Measurements from ENCODE around the gene LMCD1. TPM values are rescaled to one million over a fixed set of nuclear protein-coding genes. Genes with fewer than 3 reads are reported as not detected.
A peak's percentile ranks its signal among the peaks of the same experiment; 100 is the strongest.

The LMCD1 gene
- total RNA-seq, 2 experiments from 2014 or later = 3.0 to 4.3 TPM

- peaks cover 3% of the 10 kb centered on the region for H3K36me3 Mint-ChIP-seq (ENCODE audit: low read depth)
- H3K27me3 Mint-ChIP-seq = no peaks in the 10 kb centered on the region
- no peak overlapping the region for H3K4me3 Mint-ChIP-seq
- no peaks in the 10 kb centered on the region for H3K9me3 Mint-ChIP-seq
- DNase-seq = no peak
- peaks cover 25% of the 10 kb centered on the region for H3K4me1 Mint-ChIP-seq
- ChIA-PET POLR2A (no interaction called here), CTCF (no interaction called here)
- no peak overlapping the region for H3K27ac Mint-ChIP-seq
Observed at GRCh38 chr3:8520816-8521403, 19.3 kb downstream of the LMCD1 start.

GRCh38 chr3:8523041-8523440 is 21.4 kb downstream of the LMCD1 start:
- H3K4me3 Mint-ChIP-seq = no peak overlapping the region
- CTCF ChIA-PET = no interaction called here
- peaks cover 3% of the 10 kb centered on the region for H3K36me3 Mint-ChIP-seq (ENCODE audit: low read depth)
- H3K4me1 Mint-ChIP-seq = peaks cover 25% of the 10 kb centered on the region
- POLR2A ChIA-PET = no interaction called here
- no peaks in the 10 kb centered on the region for H3K27me3 Mint-ChIP-seq
- no peaks in the 10 kb centered on the region for H3K9me3 Mint-ChIP-seq
- no peak for DNase-seq
- no peak overlapping the region for H3K27ac Mint-ChIP-seq

DNA sequence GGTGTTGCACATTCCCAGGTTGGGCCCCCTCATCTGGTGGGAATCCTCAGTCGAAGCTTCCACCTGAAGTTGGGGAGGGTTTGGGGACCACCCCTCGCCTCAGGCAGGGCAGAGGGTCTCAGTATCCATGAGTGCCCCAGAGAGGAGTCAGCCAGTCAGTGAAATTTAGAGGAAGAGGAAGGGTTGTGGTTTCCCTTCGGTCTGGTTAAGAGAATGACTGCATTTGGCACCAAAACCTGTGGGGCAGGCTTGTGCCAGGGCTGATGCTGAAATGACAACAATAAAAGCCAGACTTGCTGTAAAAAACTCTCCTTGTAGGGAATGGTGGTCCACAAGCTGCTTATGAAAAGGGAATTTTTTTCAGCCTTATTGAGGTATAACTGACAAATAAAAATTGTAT is 22.6 kb downstream of the LMCD1 start:
- peak overlapping the region; percentile 39 for H3K27ac Mint-ChIP-seq
- H3K4me3 Mint-ChIP-seq = no peak overlapping the region
- DNase-seq = no peak
- H3K27me3 Mint-ChIP-seq = no peaks in the 10 kb centered on the region
- H3K4me1 Mint-ChIP-seq = peaks cover 25% of the 10 kb centered on the region
- peaks cover 3% of the 10 kb centered on the region for H3K36me3 Mint-ChIP-seq (ENCODE audit: low read depth)
- POLR2A ChIA-PET = interaction anchor here (0.6 kb wide), 1 partner anchor 22 kb away, joined by 3 read pairs; the partner anchor contains the start of gene LMCD1
- H3K9me3 Mint-ChIP-seq = no peaks in the 10 kb centered on the region
- CTCF ChIA-PET = no interaction called here

DNA sequence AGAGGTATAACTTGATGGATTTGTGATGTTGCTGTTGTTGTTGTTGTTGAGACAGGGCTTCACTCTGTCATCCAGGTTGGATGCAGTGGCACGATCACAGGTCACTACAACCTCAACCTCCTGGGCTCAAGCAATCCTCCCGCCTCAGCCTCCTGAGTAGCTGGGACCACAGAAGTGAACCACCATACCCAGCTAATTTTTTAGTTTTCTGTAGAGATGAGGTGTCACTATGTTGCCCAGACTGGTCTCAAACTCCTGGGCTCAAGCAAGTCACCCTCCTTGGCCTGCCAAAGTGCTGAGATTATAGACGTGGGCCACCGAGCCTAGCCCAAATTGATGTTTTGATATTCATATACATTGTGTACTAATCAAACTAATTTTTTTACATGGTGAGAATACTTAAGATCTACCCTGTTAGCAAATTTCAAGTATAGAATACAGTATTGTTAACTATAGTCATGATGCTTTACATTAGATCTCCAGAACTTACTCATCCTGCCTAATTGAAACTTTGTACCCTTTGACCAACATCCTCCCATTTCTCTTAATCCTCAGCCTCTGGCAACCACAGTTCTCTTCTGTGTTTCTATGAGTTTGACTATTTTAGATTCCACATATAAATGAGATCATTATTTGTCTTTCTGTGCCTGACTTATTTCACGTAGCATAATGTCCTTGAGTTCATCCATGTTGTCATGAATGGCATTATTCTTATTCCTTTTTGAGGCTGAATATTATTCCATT is 23.2 kb downstream of the LMCD1 start:
- Mint-ChIP-seq H3K9me3 (no peaks in the 10 kb centered on the region), H3K27me3 (no peaks in the 10 kb centered on the region), H3K4me3 (no peak overlapping the region), H3K4me1 (peaks cover 25% of the 10 kb centered on the region), H3K27ac (peak overlapping the region; percentile 41), H3K36me3 (ENCODE audit: low read depth) (peaks cover 3% of the 10 kb centered on the region)
- no peak for DNase-seq
- ChIA-PET CTCF (no interaction called here), POLR2A (interaction anchor here (0.6 kb wide), 1 partner anchor 23 kb away, joined by 3 read pairs; the partner anchor contains the start of gene LMCD1)

DNA sequence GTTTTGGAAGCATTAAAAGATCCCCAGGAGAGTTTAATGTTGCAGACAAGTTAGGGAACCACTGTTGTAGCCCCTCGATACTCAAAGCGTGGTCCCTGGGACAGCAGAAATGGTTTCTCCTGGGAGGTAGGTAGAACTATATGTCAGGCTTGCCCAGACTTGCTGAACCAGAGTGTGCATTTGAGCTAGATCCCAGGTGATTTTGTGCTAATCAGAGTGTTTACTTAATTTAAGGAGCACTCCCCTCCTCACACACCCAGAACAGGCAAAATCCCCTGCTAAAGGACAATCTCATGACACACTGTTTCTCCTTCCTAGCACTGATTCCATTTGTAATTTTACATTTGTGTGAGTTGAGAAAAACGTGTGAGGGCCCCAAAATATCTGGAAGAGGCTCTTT is 24.3 kb downstream of the LMCD1 start:
- H3K4me3 Mint-ChIP-seq = no peak overlapping the region
- DNase-seq = no peak
- no peaks in the 10 kb centered on the region for H3K27me3 Mint-ChIP-seq
- ChIA-PET CTCF (no interaction called here), POLR2A (no interaction called here)
- no peak overlapping the region for H3K27ac Mint-ChIP-seq
- H3K9me3 Mint-ChIP-seq = no peaks in the 10 kb centered on the region
- H3K4me1 Mint-ChIP-seq = peaks cover 25% of the 10 kb centered on the region
- H3K36me3 Mint-ChIP-seq (ENCODE audit: low read depth) = peaks cover 3% of the 10 kb centered on the region

- DNase-seq = no peak
- H3K27ac Mint-ChIP-seq = no peak overlapping the region
- H3K36me3 Mint-ChIP-seq (ENCODE audit: low read depth) = no peaks in the 10 kb centered on the region
- H3K4me3 Mint-ChIP-seq = no peak overlapping the region
- H3K27me3 Mint-ChIP-seq = peaks cover 1% of the 10 kb centered on the region
- H3K9me3 Mint-ChIP-seq = no peaks in the 10 kb centered on the region
- ChIA-PET POLR2A (no interaction called here), CTCF (no interaction called here)
- H3K4me1 Mint-ChIP-seq = peaks cover 13% of the 10 kb centered on the region
Observed at GRCh38 chr3:8529181-8529637, 27.6 kb downstream of the LMCD1 start.

DNA sequence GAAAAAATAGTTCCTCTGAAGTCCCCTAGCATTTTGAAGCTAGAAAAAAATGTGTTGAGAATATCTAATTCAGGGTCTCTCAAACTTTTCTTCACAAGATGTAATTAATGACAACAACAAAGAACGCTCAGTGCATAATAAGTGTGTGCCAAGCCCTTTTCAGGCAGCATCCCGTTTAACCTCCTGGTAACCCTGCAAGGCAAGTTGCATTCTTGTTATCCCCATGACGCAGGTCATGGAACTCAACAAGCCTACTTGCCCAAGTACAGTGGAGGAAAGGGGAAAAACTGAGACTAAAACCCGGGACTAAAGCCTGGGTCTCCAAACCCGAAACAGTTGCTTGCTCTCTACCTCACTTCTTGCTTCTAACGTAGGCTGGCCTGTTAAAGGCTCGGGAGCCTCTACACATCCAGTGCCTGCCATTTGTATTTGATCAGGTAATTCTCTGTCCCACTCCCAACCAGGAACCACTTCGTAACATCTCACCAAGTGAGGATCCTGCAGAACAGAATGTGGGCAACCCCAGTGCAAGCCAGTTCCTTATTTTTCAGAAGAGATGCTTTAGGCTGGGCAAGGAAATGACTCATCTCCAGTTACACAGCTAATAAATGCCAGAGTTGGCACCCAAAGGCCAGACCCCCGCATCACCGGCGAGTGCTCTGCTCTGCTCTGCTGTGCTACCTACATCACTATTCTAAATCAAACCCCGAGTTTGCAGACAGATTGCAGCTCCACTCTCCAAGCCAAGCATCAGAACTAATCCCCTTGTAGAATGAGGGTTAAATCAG is 28.3 kb downstream of the LMCD1 start:
- no peak overlapping the region for H3K4me3 Mint-ChIP-seq
- peaks cover 1% of the 10 kb centered on the region for H3K27me3 Mint-ChIP-seq
- CTCF ChIA-PET = no interaction called here
- POLR2A ChIA-PET = no interaction called here
- no peak for DNase-seq
- peaks cover 6% of the 10 kb centered on the region for H3K4me1 Mint-ChIP-seq
- H3K36me3 Mint-ChIP-seq (ENCODE audit: low read depth) = no peaks in the 10 kb centered on the region
- H3K9me3 Mint-ChIP-seq = no peaks in the 10 kb centered on the region
- no peak overlapping the region for H3K27ac Mint-ChIP-seq

DNA sequence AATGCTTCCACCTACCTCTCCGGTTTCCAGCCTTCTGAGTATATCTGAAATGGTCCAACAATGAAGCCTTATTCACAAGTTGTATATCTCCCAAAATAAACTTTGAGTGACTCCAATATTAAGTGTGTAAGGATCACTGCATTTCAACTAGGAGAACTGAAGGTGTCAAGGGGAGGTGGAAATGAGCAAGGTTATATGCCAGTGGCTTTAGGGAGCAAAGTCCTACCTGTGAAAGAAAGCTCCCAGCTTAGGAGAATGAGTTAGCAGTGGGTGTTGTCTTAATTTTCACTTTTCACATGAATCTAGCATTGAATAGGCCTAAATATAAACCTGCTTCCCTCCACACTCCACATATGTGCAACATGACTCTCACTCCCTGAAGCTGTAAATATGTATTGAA is 29.0 kb downstream of the LMCD1 start:
- no peak overlapping the region for H3K27ac Mint-ChIP-seq
- peaks cover 1% of the 10 kb centered on the region for H3K27me3 Mint-ChIP-seq
- no peaks in the 10 kb centered on the region for H3K36me3 Mint-ChIP-seq (ENCODE audit: low read depth)
- H3K4me1 Mint-ChIP-seq = no peaks in the 10 kb centered on the region
- DNase-seq = no peak
- POLR2A ChIA-PET = no interaction called here
- no peak overlapping the region for H3K4me3 Mint-ChIP-seq
- H3K9me3 Mint-ChIP-seq = no peaks in the 10 kb centered on the region
- CTCF ChIA-PET = no interaction called here

GRCh38 chr3:8532251-8532871 is 30.7 kb downstream of the LMCD1 start:
- Mint-ChIP-seq H3K27me3 (peaks cover 1% of the 10 kb centered on the region), H3K27ac (no peak overlapping the region), H3K4me1 (no peaks in the 10 kb centered on the region), H3K9me3 (no peaks in the 10 kb centered on the region), H3K4me3 (no peak overlapping the region), H3K36me3 (ENCODE audit: low read depth) (no peaks in the 10 kb centered on the region)
- DNase-seq = no peak
- ChIA-PET CTCF (no interaction called here), POLR2A (no interaction called here)

GRCh38 chr3:8536096-8537056 is 34.8 kb downstream of the LMCD1 start:
- no peak for DNase-seq
- H3K9me3 Mint-ChIP-seq = no peaks in the 10 kb centered on the region

GRCh38 chr3:8537440-8537839 is 35.8 kb downstream of the LMCD1 start:
- POLR2A ChIA-PET = no interaction called here
- DNase-seq = no peak
- CTCF ChIA-PET = no interaction called here
- H3K4me1 Mint-ChIP-seq = no peaks in the 10 kb centered on the region
- no peaks in the 10 kb centered on the region for H3K27me3 Mint-ChIP-seq
- H3K36me3 Mint-ChIP-seq (ENCODE audit: low read depth) = no peaks in the 10 kb centered on the region
- no peaks in the 10 kb centered on the region for H3K9me3 Mint-ChIP-seq
- H3K27ac Mint-ChIP-seq = no peak overlapping the region
- no peak overlapping the region for H3K4me3 Mint-ChIP-seq

More at GRCh38 chr3:8536096-8537056, 34.8 kb downstream of the LMCD1 start:
- H3K27ac Mint-ChIP-seq = no peak overlapping the region
- ChIA-PET POLR2A (interaction anchor here (0.8 kb wide), 1 partner anchor 9 kb away, joined by 3 read pairs; no protein-coding TSS in a partner anchor), CTCF (no interaction called here)
- no peaks in the 10 kb centered on the region for H3K4me1 Mint-ChIP-seq
- H3K4me3 Mint-ChIP-seq = no peak overlapping the region
- peaks cover 1% of the 10 kb centered on the region for H3K27me3 Mint-ChIP-seq
- no peaks in the 10 kb centered on the region for H3K36me3 Mint-ChIP-seq (ENCODE audit: low read depth)

GRCh38 chr3:8538223-8538622 is 36.6 kb downstream of the LMCD1 start:
- Mint-ChIP-seq H3K9me3 (no peaks in the 10 kb centered on the region), H3K4me3 (no peak overlapping the region), H3K4me1 (no peaks in the 10 kb centered on the region), H3K27ac (no peak overlapping the region), H3K27me3 (no peaks in the 10 kb centered on the region), H3K36me3 (ENCODE audit: low read depth) (no peaks in the 10 kb centered on the region)
- CTCF ChIA-PET = no interaction called here
- POLR2A ChIA-PET = no interaction called here
- no peak for DNase-seq
